ENCODE measurements around the gene ZSWIM5.

DNA sequence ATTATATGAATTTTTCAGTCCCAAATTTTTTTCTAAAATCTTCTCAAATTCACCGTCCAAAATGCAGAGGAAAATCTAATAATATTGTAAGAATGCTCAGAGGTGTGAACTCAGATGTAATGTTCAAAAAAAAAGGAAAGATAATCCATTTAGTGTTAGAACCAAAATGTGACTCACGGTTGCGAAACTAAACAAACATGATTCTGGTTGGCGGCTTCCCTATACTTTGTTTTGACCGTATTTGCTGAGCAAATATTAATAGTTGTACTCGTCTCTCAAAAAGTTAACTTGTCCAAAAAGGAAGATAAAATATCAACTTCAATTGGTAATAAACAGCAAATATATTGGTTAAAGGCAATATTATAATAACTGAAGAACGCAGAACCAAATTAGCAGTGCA lies 34.4 kb downstream of the ZSWIM5 start:
- TF ChIP-seq, protein P1, sequence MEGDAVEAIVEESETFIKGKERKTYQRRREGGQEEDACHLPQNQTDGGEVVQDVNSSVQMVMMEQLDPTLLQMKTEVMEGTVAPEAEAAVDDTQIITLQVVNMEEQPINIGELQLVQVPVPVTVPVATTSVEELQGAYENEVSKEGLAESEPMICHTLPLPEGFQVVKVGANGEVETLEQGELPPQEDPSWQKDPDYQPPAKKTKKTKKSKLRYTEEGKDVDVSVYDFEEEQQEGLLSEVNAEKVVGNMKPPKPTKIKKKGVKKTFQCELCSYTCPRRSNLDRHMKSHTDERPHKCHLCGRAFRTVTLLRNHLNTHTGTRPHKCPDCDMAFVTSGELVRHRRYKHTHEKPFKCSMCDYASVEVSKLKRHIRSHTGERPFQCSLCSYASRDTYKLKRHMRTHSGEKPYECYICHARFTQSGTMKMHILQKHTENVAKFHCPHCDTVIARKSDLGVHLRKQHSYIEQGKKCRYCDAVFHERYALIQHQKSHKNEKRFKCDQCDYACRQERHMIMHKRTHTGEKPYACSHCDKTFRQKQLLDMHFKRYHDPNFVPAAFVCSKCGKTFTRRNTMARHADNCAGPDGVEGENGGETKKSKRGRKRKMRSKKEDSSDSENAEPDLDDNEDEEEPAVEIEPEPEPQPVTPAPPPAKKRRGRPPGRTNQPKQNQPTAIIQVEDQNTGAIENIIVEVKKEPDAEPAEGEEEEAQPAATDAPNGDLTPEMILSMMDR (IDR thresholded peaks at IDR 0.05 in 8 of 11, conservative IDR thresholded peaks at IDR 0.05 in 3 of 11): no peak
- no peak for TF ChIP-seq POLR2A (IDR thresholded peaks at IDR 0.05)
